ENCODE results near the gene NYNRIN.
A peak's percentile ranks its signal among the peaks of the same experiment; 100 is the strongest.
"Not testable (repeated sequence)": the region's sequence is repeated elsewhere in the genome, so short reads cannot be mapped to it uniquely, and the experiment has no call there.

NYNRIN gene

GRCh38 chr14:24434676-24435075, 35.9 kb downstream of the NYNRIN start:
- DNase-seq, result no peak

- no peak for DNase-seq
Observed at GRCh38 chr14:24435192-24435810, 36.5 kb downstream of the NYNRIN start.

DNA sequence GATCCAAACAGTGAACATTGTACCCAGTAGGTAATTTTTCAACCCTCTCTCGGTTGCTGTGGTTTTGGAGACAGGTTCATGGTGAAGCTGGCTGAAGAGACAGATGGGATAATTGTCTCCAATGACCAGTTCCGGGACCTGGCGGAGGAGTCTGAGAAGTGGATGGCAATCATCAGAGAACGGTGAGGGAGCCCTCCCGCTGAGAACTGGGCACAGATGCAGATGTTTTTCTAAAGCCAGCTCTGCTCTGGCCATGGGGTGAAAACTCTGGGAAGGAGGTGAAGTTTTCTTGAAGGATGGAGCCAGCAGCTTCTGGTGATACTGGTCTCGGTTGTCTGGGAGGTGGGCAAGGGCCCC, 37.2 kb downstream of the NYNRIN start:
- no peak for DNase-seq

DNA sequence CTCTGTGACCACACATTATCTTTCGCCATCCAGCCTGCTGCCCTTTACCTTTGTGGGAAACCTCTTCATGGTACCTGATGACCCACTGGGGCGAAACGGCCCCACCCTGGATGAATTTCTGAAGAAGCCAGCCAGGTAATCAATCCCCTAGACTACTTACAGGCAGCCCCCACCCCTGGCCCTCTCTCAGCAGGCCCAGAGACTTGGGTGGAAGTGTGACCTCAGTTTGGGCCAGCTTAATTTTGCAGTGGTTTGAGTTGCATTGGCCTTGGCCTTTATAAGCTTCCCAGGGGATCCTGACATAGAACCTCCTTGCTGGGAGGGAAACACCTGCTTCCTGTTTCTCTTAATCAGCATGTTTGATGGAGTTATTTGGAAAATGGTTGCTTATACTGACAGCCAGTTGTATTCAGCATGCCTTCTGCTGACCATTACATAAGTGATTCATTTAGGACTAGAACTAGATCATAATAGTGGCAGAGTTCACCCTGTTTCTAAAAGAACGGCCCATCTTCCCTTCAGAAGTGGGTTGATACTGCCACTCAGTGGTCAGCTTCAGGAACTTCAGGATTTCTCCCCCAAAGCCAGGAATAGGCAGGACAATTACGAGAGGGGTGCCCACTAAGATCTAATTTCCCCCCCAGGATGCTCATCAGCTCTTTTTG, 37.7 kb downstream of the NYNRIN start:
- DNase-seq, result peak; percentile 58

GRCh38 chr14:24437020-24437735, 38.4 kb downstream of the NYNRIN start:
- DNase-seq, result no peak

DNA sequence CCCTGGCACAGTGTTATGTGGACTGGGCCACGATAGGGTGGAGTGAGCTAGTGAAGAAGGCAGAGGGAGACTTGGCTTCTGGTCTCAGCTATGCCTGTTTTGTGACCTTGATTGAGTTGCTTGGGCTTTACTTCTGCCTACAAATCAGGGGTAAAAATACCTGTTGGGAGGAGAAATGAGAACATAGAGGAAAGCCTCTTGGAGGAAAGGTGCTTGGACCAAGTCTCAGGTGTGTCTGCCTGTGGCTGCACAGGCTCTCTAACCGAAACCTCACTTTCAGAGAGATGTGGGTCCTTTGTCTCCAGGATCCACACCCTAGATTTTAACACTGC, 38.9 kb downstream of the NYNRIN start:
- DNase-seq, result no peak

GRCh38 chr14:24438223-24439097, 39.7 kb downstream of the NYNRIN start:
- no peak for DNase-seq

- DNase-seq, result no peak
Observed at GRCh38 chr14:24439257-24439656, 40.5 kb downstream of the NYNRIN start.

DNA sequence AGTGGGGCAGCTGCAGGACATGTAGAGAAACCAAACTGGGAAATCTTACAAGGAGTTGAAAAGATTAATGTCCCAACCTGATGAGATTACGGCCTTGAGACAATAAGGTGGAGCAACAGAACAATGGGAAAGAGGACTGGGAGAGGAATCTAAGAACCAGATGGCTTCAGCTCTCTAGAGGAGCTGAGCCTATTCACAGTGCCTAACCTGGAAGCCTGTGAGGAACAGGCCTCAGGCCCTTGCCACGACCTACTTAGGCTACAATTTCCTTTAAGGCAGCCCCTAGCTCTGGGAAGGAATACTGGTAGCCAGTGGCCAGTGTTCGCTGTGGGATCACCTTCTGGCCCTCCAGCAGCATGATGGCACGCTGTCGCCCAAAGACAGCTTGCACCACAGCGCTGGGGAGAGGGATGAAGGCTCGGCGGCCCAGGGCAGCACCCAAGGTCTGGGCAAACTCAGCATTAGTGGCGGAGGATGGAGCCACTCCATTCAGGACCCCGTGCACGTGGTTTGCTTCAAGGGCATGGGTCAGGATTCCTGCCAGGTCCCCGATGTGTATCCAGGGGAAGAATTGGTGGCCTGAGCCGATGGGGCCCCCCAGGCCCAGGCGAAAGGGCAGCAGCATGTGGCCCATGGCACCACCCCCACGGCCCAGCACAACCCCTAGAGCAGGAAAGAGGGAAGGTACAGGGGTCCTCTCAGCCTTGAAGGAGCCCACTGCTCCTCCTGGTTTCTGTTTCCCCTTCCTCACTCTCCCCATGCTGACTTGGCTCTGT, 41.2 kb downstream of the NYNRIN start:
- no peak for DNase-seq

DNA sequence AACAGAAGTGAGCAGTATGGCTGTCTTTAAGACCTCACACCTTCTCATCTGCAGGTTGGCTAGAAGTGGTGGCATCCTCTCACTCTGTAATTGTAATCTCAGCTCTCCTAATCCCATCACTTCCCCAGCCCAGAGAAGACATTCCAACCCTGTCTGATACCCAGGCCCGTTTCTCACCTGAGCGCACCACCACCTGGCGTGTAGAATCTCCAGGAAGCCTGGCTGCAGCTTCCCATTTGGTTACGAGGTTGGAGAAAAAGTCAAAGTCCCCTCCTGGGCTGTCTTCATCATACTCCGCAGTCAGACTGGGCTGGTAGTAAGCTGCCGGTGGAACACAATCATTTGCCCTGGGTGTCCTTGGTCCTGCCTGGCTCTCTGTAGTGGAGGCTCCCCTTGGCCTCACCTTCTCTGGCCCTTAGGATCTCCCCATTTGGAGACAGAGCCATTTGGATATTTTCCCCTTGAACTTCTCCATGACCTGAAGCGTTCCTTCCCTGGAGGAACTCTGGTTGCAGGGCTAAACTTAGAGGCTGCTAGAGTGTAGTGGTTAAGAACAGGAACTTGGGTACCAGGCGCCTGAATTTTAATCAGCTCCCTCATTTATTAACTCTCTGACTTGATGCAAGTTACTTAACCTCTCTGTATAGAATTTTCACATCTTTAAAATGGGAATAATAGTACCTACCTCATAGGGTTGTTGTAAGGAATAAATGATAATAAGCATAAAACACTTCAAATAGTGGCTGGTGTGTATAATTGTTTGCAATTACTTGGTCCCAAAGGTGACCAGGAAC, 42.0 kb downstream of the NYNRIN start:
- no peak for DNase-seq

GRCh38 chr14:24441485-24441884, 42.7 kb downstream of the NYNRIN start:
- DNase-seq, result no peak

- DNase-seq, result no peak
Observed at GRCh38 chr14:24441904-24442239, 43.1 kb downstream of the NYNRIN start.

DNA sequence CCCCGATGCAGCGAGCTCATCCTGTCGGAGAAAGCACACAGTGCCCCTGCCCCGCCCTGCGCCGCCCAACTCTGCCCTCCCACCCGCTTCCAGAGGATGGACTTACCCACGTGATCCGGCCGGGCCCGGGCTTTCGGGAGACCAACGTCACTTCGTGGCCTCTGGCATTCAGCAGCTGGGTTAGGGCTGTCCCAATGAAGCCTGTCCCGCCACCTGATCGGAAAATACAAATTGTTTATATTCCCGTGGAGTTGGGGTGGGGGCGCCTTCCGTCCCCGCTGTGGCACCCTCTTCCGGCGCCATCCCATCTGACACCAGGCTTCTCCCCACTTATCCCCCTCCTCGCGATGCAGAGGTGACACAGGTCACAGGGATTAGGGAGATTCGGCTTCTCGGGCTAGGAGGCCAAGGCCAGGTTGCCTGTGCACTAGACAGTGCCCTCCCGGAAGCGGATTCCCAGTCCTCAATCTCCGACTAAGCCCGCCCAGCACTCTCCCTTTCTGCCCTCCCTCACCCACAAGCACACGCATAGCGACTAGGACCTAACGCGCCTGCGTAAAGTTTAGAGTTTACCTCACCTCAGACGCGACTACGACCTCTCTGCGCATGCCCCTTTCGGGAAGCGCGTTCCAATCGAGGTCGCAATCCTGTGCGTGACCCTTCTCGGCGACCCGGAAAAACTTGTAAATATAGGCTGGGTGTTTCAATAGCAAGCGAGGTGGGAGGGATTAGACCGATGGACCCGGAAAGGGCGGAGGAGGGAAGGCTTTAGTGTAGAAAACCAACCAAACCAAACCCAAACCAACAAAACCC, 43.6 kb downstream of the NYNRIN start, which contains the start of gene SDR39U1:
Gene SDR39U1, minus strand, starts transcription at position 537 of the 813 bp plus-strand sequence. Its CDS starts 7 bp downstream, at position 530.
- peak; percentile 99 for DNase-seq

- DNase-seq, result no peak
Observed at GRCh38 chr14:24443053-24443665, 44.4 kb downstream of the NYNRIN start.

DNA sequence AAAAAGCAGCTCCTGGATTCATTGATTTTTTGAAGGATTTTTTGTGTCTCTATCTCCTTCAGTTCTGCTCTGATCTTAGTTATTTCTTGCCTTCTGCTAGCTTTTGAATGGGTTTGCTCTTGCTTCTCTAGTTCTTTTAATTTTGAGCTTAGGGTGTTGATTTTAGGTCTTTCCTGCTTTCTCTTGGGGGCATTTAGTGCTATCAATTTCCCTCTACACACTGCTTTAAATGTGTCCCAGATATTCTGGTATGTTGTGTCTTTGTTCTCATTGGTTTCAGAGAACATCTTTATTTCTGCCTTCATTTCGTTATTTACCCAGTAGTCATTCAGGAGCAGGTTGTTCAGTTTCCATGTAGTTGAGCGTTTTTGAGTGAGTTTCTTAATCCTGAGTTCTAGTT, 52.0 kb downstream of the NYNRIN start:
- DNase-seq, result not testable (repeated sequence)

GRCh38 chr14:24456980-24457379, 58.2 kb downstream of the NYNRIN start:
- no peak for DNase-seq

DNA sequence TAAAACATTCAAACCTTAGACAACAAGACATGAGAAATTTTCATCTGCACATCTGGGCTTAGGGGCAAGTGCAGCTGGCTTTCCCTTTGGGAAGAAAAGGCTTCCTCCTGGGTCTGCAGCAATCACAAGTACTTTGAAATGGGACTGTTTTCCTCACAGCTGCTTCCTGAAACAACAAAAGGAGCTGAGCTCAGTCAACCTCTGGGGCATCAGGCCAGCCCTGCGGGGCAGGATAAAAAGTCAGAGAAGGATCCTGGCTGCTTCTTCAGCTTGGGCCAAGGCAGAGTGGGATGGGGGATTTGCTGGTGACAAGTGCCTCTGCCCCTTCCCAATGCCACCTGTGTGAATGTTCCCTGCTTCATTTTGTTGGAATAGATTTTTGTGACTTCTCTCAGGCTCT, 59.9 kb downstream of the NYNRIN start:
- DNase-seq, result no peak

DNA sequence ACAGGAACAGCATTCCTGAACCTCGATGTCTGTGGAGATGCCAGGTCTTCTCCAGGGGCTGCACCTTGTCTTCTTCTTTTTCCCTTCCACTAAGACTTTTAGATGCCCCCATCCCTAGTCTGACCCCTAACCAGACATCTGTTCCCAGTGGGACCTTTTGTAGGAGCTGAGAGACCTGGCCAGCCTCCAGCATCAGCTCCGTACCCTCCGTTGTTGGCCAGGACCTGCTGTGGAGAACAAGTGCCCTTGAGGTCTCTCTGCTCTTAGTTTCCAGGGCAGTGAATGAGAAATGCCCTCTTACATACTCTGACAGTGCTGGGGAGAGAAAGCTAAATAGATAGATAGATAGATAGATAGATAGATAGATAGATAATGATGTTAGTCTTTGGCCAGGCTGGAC, 60.5 kb downstream of the NYNRIN start:
- DNase-seq, result no peak

- DNase-seq, result no peak
Observed at GRCh38 chr14:24461336-24461735, 62.5 kb downstream of the NYNRIN start.

Data from CD4-positive, alpha-beta T cell treated with Interleukin-4 for 4 hours (primary cell).